ENCODE measurements around the gene HOXB6.

- TF ChIP-seq ARNTL (CRISPR knock-in tag; IDR thresholded peaks at IDR 0.05; ENCODE audit: borderline replicate concordance, low read depth) (no peak), ZNF565 (CRISPR knock-in tag; conservative IDR thresholded peaks at IDR 0.05; ENCODE audit: low read depth) (no peak), PATZ1 (CRISPR knock-in tag; IDR thresholded peaks at IDR 0.05; ENCODE audit: borderline replicate concordance) (no peak), GLIS3 (CRISPR knock-in tag; IDR thresholded peaks at IDR 0.05) (no peak), ZNF70 (CRISPR knock-in tag; IDR thresholded peaks at IDR 0.05) (no peak), ZC3H10 (CRISPR knock-in tag; IDR thresholded peaks at IDR 0.05) (no peak), TOX (CRISPR knock-in tag; IDR thresholded peaks at IDR 0.05; ENCODE audit: borderline replicate concordance) (no peak), ESRRG (CRISPR knock-in tag; IDR thresholded peaks at IDR 0.05) (no peak), ZNF8 (CRISPR knock-in tag; IDR thresholded peaks at IDR 0.05) (no peak), ZFP30 (CRISPR knock-in tag; IDR thresholded peaks at IDR 0.05) (no peak), TSHZ2 (CRISPR knock-in tag; IDR thresholded peaks at IDR 0.05) (no peak), SNAI2 (CRISPR knock-in tag; IDR thresholded peaks at IDR 0.05) (no peak), CSRNP3 (CRISPR knock-in tag; IDR thresholded peaks at IDR 0.05) (no peak), CREB5 (CRISPR knock-in tag; IDR thresholded peaks at IDR 0.05; ENCODE audit: low read depth) (no peak)
Observed at GRCh38 chr17:48564188-48565021, 40.4 kb downstream of the HOXB6 start.

Data from SK-N-SH treated with all-trans-retinoic acid at 6 μM for 48 hours (cell line).